Thoracic aorta (tissue), 2 donors: Measurements from ENCODE around the gene CCM2L. TPM values are rescaled to one million over a fixed set of nuclear protein-coding genes. Genes with fewer than 3 reads are reported as not detected.

Source experiments
- ATAC-seq: fragments of 150-250 bp; one replicate; pipeline ENCODE4 v1.8.0; 2017; ENCODE audit warnings: low read depth; ENCODE audit not compliant: insufficient number of reproducible peaks, low FRiP score
- DNase-seq: peaks from one replicate; pipeline ENCODE4 v3.0.0-alpha.2; 2020; ENCODE audit warnings: low spot score
- H3K27ac ChIP-seq, 2 donors: fragments of 200-600 bp; sonication (generic); 1 replicate in 1 of 2; 2 replicates in 1 of 2; pipeline ENCODE4 v1.5.1; 2016; ENCODE audit warnings: mild to moderate bottlenecking in 2 of 2, moderate library complexity in 2 of 2
- H3K27me3 ChIP-seq: fragments of 200-600 bp; sonication (generic); replicated peaks from 2 replicates; pipeline ENCODE4 v1.6.0; 2016; ENCODE audit warnings: mild to moderate bottlenecking; ENCODE audit not compliant: insufficient read depth
- H3K36me3 ChIP-seq: fragments of 200-600 bp; sonication (generic); one replicate; pipeline ENCODE4 v1.5.1; 2016
- H3K4me1 ChIP-seq, 2 donors: fragments of 200-600 bp; sonication (generic); 1 replicate in 1 of 2; 2 replicates in 1 of 2; pipeline versions ENCODE4 v1.5.1 to v1.6.0; 2016; ENCODE audit warnings: low read depth in 2 of 2, mild to moderate bottlenecking in 1 of 2; ENCODE audit not compliant: control insufficient read depth in 1 of 2
- H3K4me3 ChIP-seq: fragments of 200-600 bp; sonication (generic); 2 replicates; pipeline ENCODE4 v1.5.1; 2016; ENCODE audit warnings: mild to moderate bottlenecking
- H3K9me3 ChIP-seq: fragments of 200-600 bp; sonication (generic); 2 replicates; pipeline ENCODE4 v1.5.1; 2016
- total RNA-seq, 2 donors: library from RNA; depleted of rRNA; stranded (reverse); fragments of >200 nt; gene quantifications; one replicate each; pipeline versions ENCODE4 v1.1.0 to v1.2.3, GENCODE V29; 2016
- TF ChIP-seq, protein P1 (sequence below): fragments of 200-600 bp; sonication (generic); IDR thresholded peaks from one replicate; pipeline ENCODE4 v1.5.1; 2019; ENCODE audit warnings: antibody characterized with exemption

CCM2L gene
- total RNA-seq, 2 donors from 2014 or later = 2.7 to 6.4 TPM

GRCh38 chr20:31975874-31976273, 34.4 kb upstream of the CCM2L start:
- TF ChIP-seq, protein P1, sequence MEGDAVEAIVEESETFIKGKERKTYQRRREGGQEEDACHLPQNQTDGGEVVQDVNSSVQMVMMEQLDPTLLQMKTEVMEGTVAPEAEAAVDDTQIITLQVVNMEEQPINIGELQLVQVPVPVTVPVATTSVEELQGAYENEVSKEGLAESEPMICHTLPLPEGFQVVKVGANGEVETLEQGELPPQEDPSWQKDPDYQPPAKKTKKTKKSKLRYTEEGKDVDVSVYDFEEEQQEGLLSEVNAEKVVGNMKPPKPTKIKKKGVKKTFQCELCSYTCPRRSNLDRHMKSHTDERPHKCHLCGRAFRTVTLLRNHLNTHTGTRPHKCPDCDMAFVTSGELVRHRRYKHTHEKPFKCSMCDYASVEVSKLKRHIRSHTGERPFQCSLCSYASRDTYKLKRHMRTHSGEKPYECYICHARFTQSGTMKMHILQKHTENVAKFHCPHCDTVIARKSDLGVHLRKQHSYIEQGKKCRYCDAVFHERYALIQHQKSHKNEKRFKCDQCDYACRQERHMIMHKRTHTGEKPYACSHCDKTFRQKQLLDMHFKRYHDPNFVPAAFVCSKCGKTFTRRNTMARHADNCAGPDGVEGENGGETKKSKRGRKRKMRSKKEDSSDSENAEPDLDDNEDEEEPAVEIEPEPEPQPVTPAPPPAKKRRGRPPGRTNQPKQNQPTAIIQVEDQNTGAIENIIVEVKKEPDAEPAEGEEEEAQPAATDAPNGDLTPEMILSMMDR = no peak
- H3K4me1 ChIP-seq = no peaks in the 10 kb centered on the region
- no peaks in the 10 kb centered on the region for H3K27me3 ChIP-seq

DNA sequence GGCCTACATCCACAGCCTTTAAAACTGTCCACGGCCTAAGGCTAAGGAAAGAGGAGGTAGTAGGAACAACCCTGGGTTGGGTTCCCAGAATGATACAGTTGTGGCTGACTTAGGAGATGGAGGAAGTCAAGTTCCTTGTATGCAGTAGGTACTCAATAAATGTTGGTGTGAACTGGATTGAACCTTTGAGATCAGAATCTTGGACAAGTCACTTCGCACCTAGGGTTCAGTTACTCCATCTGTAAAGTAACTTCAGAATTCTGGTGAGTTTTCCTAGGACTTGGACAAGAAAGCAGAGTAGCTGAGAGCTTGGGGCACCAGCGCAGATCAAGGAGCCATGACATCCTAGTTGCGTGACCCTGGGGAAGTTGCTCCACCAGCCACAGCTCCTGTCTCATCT, 33.2 kb upstream of the CCM2L start:
- no peak overlapping the region for H3K27ac ChIP-seq
- no peaks in the 10 kb centered on the region for H3K4me1 ChIP-seq
- DNase-seq (no peak), ATAC-seq (no peak)
- H3K27me3 ChIP-seq = no peaks in the 10 kb centered on the region
- H3K9me3 ChIP-seq = no peaks in the 10 kb centered on the region
- TF ChIP-seq, protein P1 = no peak
- H3K36me3 ChIP-seq = no peaks in the 10 kb centered on the region
- H3K4me3 ChIP-seq = no peak overlapping the region

More at GRCh38 chr20:31975874-31976273, 34.4 kb upstream of the CCM2L start:
- DNase-seq = no peak
- no peak overlapping the region for H3K27ac ChIP-seq
- H3K9me3 ChIP-seq = no peaks in the 10 kb centered on the region
- no peak for ATAC-seq
- H3K36me3 ChIP-seq = no peaks in the 10 kb centered on the region
- H3K4me3 ChIP-seq = no peak overlapping the region

DNA sequence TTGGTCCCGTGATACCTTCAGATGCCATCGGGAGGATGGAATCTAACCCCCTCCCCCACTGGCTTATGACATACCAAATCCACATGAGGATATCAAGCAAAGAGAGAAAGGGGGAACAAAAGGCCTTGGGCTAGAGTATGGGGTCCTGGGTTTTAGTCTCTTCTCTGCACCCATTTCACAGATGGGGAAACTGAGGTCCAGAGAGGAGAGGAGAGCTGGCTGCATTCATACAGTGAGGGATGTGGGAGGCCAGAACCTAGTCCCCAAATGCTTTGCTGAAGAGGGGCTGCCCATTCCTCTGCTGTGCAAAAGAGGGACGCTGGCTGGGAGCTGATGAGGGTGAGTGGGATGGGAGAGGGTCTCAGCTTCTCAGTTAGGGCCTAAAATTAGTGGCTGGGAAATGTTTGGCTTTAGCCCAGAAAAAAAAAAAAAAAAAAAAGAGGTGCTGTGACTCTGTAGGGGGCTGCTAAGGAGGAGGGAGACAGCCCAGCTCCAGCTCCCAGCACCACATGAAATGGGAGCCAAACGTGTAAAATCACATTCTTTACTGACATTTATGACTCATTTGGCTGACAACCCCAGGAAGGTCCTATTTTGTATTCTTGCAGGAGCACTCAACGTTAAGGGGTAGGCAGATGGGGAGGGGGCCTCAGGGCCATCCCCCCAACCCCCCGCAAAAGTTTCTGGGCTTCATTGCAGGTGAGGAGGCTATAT, 30.4 kb upstream of the CCM2L start:
- H3K27me3 ChIP-seq = no peaks in the 10 kb centered on the region
- no peak overlapping the region for H3K27ac ChIP-seq
- H3K36me3 ChIP-seq = no peaks in the 10 kb centered on the region
- no peak for ATAC-seq
- no peak overlapping the region for H3K4me3 ChIP-seq
- H3K4me1 ChIP-seq = no peaks in the 10 kb centered on the region
- TF ChIP-seq, protein P1 = no peak
- no peak for DNase-seq
- no peaks in the 10 kb centered on the region for H3K9me3 ChIP-seq

- no peak overlapping the region for H3K27ac ChIP-seq
- TF ChIP-seq, protein P1 = no peak
- H3K36me3 ChIP-seq = no peaks in the 10 kb centered on the region
- no peak overlapping the region for H3K4me3 ChIP-seq
- H3K4me1 ChIP-seq = no peaks in the 10 kb centered on the region
- DNase-seq (no peak), ATAC-seq (no peak)
- H3K9me3 ChIP-seq = no peaks in the 10 kb centered on the region
- no peaks in the 10 kb centered on the region for H3K27me3 ChIP-seq
These were observed 28.5 kb upstream of the CCM2L start for GRCh38 chr20:31981784-31982183.

DNA sequence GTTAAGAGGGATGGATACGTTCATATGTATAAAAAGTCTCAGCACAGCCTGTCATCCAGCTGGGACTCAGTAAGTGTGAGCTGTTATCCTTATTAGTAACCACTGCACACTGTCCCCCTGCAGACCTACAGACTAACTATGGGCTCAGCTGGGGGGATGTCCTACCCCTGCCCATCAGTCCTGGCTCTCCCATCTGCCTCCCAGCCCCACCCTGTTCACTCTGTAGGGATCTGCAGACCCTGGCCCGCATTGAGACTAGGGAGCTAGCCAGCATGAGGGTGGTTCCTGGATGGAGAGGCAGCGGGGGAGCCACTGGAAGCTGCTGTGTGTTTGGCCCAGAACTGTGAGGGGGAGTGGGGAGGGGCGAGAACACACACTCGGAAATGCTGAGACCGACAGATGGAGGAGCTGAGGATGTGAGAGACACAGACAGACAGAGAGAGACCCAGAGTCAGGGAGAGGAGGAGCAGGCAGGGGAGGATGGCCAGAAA, 25.2 kb upstream of the CCM2L start:
- Histone ChIP-seq H3K36me3 (no peaks in the 10 kb centered on the region), H3K9me3 (no peaks in the 10 kb centered on the region), H3K27ac (no peak overlapping the region), H3K4me1 (no peaks in the 10 kb centered on the region), H3K4me3 (no peak overlapping the region), H3K27me3 (no peaks in the 10 kb centered on the region)
- TF ChIP-seq, protein P1 = no peak
- ATAC-seq (no peak), DNase-seq (no peak)
